Colonic mucosa (tissue), 4 donors: ENCODE data around the gene SEMA4D. TPM values are rescaled to one million over a fixed set of nuclear protein-coding genes. Genes with fewer than 3 reads are reported as not detected.

Experiments
- DNase-seq: peaks from one replicate; pipeline ENCODE4 v3.0.0-alpha.2; 2020
- H3K27ac ChIP-seq: fragments of 200-600 bp; one replicate; pipeline ENCODE4 v1.8.0; 2021
- H3K27me3 ChIP-seq: fragments of 200-600 bp; one replicate; pipeline ENCODE4 v1.8.0; 2021
- H3K36me3 ChIP-seq: fragments of 200-600 bp; one replicate; pipeline ENCODE4 v1.8.0; 2021
- H3K4me1 ChIP-seq: fragments of 200-600 bp; one replicate; pipeline ENCODE4 v1.8.0; 2021; ENCODE audit warnings: mild to moderate bottlenecking
- H3K4me3 ChIP-seq: fragments of 200-600 bp; one replicate; pipeline ENCODE4 v1.8.0; 2021
- H3K9ac ChIP-seq, 2 donors: one replicate each; pipeline ENCODE4 v1.7.0; 2013; ENCODE audit warnings: control low read depth in 2 of 2, low read depth in 2 of 2, low read length in 2 of 2
- H3K9me3 ChIP-seq: fragments of 200-600 bp; one replicate; pipeline ENCODE4 v1.8.0; 2021
- intact Hi-C: fragments of 100-400 bp; cut with DNase I; formaldehyde crosslinking; loops from one replicate; pipeline ENCODE4 v1.14.1; 2022
- total RNA-seq, 2 donors: library from RNA; stranded (reverse); fragmentation: NEBNext Ultra II Directional in 1 of 2; extraction: Animal tissue kit (Norgen Biotek cat#: 25700) in 1 of 2; gene quantifications; one replicate each; pipeline ENCODE4 v1.2.1, GENCODE V29; 2021
- TF ChIP-seq, protein P1 (sequence below): fragments of 200-600 bp; IDR thresholded peaks from one replicate; pipeline ENCODE4 v1.8.0; 2022; ENCODE audit warnings: antibody characterized with exemption, mild to moderate bottlenecking
- donor health status: healthy.
- donor health status: DM: no; HTN: no; CAD: no.
- donor health status: DM: no; HTN: no; CAD: no.

SEMA4D gene
- total RNA-seq, 2 donors from 2014 or later = 14.7 to 19.0 TPM

DNA sequence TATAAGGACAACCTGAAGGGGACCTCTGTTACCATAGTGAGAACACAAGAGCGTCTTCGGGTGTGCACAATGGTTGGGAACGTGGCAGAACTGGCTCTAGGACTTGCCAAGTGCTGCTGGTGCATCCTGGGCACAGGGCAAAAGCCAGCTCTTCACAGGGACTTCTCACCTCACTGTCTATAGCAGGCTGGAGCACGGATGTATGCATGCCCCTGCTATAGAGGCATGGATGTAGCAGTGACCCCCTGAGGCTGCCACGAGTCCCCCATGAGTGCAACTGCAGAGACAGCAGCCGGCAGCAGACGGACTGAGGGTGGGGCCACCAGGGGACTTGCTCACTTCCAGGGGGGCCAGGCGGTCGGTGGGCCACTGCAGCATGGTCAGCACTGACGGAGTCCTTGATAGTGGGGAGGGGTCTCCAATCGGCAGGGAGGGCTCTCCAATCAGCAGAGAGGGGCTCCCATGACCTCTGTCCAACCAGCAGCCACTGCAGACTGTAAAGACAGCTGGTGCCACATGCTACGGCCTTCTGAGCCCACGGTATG lies 64.9 kb downstream of the SEMA4D start:
- intact Hi-C loops = loop anchor here (5.0 kb wide), 1 partner anchor 119 kb away; no protein-coding TSS in a partner anchor
- Histone ChIP-seq H3K4me1 (peaks cover 26% of the 10 kb centered on the region), H3K36me3 (no peaks in the 10 kb centered on the region), H3K9ac (no peak overlapping the region), H3K9me3 (no peaks in the 10 kb centered on the region), H3K27ac (no peak overlapping the region), H3K27me3 (no peaks in the 10 kb centered on the region), H3K4me3 (no peak overlapping the region)
- no peak for DNase-seq
- TF ChIP-seq, protein P1, sequence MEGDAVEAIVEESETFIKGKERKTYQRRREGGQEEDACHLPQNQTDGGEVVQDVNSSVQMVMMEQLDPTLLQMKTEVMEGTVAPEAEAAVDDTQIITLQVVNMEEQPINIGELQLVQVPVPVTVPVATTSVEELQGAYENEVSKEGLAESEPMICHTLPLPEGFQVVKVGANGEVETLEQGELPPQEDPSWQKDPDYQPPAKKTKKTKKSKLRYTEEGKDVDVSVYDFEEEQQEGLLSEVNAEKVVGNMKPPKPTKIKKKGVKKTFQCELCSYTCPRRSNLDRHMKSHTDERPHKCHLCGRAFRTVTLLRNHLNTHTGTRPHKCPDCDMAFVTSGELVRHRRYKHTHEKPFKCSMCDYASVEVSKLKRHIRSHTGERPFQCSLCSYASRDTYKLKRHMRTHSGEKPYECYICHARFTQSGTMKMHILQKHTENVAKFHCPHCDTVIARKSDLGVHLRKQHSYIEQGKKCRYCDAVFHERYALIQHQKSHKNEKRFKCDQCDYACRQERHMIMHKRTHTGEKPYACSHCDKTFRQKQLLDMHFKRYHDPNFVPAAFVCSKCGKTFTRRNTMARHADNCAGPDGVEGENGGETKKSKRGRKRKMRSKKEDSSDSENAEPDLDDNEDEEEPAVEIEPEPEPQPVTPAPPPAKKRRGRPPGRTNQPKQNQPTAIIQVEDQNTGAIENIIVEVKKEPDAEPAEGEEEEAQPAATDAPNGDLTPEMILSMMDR = no peak

GRCh38 chr9:89431930-89432725 lies 65.8 kb downstream of the SEMA4D start:
- no peak overlapping the region for H3K4me3 ChIP-seq
- no peak overlapping the region for H3K27ac ChIP-seq
- no peak overlapping the region for H3K9ac ChIP-seq
- no peak for DNase-seq
- no peaks in the 10 kb centered on the region for H3K36me3 ChIP-seq
- H3K9me3 ChIP-seq = no peaks in the 10 kb centered on the region
- intact Hi-C loops = loop anchor here (5.0 kb wide), 1 partner anchor 120 kb away; no protein-coding TSS in a partner anchor
- TF ChIP-seq, protein P1 = no peak
- peaks cover 22% of the 10 kb centered on the region for H3K4me1 ChIP-seq
- no peaks in the 10 kb centered on the region for H3K27me3 ChIP-seq

- Histone ChIP-seq H3K36me3 (no peaks in the 10 kb centered on the region), H3K27ac (no peak overlapping the region), H3K4me1 (peaks cover 13% of the 10 kb centered on the region), H3K9me3 (no peaks in the 10 kb centered on the region), H3K9ac (no peak overlapping the region), H3K27me3 (no peaks in the 10 kb centered on the region), H3K4me3 (no peak overlapping the region)
- TF ChIP-seq, protein P1 = no peak
- peak; percentile 81 for DNase-seq
- intact Hi-C loops = loop anchor here (5.0 kb wide), 1 partner anchor 121 kb away; no protein-coding TSS in a partner anchor
These were observed 66.9 kb downstream of the SEMA4D start for GRCh38 chr9:89430995-89431394.

DNA sequence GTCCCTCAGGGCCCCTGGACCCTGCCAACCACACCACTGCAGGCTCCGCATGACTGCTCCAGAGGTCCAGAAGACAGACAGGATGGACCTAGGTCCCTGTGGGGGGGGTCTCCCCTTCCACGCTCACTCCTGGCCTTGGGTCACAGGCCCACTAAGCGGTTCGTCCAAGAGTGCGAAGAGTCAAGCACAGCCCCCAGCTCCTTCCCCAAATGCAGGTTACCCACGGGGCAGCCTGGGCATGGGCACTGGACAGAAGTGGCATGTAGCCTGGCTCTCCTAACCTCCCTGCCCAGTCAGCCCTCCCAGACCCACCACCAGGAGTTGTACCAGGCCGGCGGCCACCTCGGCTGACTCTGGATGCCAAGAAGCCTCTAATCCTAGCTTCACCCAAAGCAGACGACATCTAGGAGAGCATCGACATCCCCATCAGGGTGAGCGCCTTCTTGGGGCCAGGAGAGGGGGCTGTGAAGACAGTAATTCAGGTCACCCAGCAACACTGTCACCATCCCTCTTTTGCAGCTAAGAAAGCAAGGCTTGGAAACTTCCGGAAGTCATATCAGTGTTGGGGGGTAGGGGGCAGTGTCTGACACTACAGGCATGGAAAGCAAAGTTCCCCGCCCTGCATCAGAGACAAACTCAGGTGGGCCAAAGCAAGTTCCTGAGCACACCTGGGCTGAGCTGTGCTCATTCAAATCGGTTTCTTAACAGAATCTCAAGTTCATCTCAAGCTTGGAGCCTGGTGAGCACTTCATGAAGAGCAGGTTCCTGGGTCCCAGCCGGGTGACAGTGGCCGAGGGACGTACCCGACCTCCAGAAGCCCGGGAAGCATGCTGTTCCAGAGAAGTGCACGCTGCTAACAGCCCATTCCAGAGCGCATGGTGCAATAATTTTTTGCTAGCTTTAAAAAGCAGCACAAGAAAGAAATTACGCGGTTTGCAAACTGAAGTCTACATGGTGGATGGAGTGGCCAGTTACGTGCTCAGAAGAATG lies 68.7 kb downstream of the SEMA4D start:
- Histone ChIP-seq H3K27ac (no peak overlapping the region), H3K4me3 (no peak overlapping the region), H3K36me3 (no peaks in the 10 kb centered on the region), H3K9me3 (no peaks in the 10 kb centered on the region), H3K9ac (peak overlapping the region in 1 of 2 donors; percentile 26), H3K27me3 (no peaks in the 10 kb centered on the region), H3K4me1 (peaks cover 4% of the 10 kb centered on the region)
- TF ChIP-seq, protein P1 = no peak
- intact Hi-C loops = loop anchor here (10.0 kb wide), 1 partner anchor 56 kb away; no protein-coding TSS in a partner anchor
- no peak for DNase-seq

DNA sequence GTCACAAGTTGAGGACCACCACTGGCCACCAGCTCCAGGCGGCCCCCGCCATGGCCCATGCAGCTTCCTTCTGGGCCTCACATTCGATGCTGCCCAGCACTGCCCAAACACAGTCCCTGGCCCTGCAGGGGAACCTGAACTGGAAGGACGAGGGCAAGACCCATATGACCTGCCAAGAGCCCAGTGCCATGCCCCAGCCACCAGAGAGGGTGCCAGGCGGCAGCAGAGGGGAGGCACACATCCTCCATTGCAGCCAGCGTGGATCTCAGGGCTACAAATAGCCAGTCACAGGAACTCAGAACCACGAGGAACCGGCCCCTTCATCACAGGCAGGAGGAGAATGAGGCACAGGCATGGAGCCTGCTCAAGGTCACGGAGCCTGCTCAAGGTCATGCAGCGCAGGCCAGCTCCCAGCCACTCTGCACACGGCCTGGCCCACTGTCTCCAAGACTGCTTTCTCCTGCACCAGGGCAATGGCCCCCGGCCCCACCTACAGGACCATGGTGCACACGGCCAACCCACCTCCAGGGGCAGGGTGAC lies 69.6 kb downstream of the SEMA4D start:
- Histone ChIP-seq H3K9me3 (no peaks in the 10 kb centered on the region), H3K27ac (no peak overlapping the region), H3K27me3 (no peaks in the 10 kb centered on the region), H3K4me1 (peaks cover 4% of the 10 kb centered on the region), H3K4me3 (no peak overlapping the region), H3K36me3 (no peaks in the 10 kb centered on the region), H3K9ac (no peak overlapping the region)
- DNase-seq = no peak
- TF ChIP-seq, protein P1 = no peak
- intact Hi-C loops = loop anchor here (10.0 kb wide), 1 partner anchor 57 kb away; no protein-coding TSS in a partner anchor
